ENCODE measurements around the gene CPN1. TPM values are rescaled to one million over a fixed set of nuclear protein-coding genes. Genes with fewer than 3 reads are reported as not detected.

CPN1 gene
- total RNA-seq, 2 experiments from 2014 or later: not detected

- intact Hi-C loops (cut with DNase I, micrococcal nuclease): loop anchor here in 1 of 2 experiments (10.0 kb wide), 1 partner anchor 276 kb away; the partner anchor contains the start of gene BLOC1S2
- ChIA-PET CTCF (interaction anchor here (1.1 to 2.4 kb wide), 6 partner anchors 9 to 275 kb away, joined by 5 to 16 read pairs (median 9); no protein-coding TSS in a partner anchor), POLR2A (interaction anchor here (1.5 to 2.2 kb wide), 2 partner anchors 163 to 277 kb away, joined by 7 to 10 read pairs; partner anchors contain the start of genes COX15 and CUTC)
- DNase-seq (no peak), ATAC-seq (ENCODE audit: poor library complexity) (no peak)
- no peaks in the 10 kb centered on the region for H3K27me3 Mint-ChIP-seq
- H3K9me3 ChIP-seq (ENCODE audit: control insufficient read depth in 1 of 2, insufficient read depth in 1 of 2, low read length in 2 of 2): no peaks in the 10 kb centered on the region
- H3K4me1 ChIP-seq (ENCODE audit: insufficient read depth, low read length): peaks cover 13% of the 10 kb centered on the region
- H3K4me1 Mint-ChIP-seq (ENCODE audit: low read depth): peaks cover 51% of the 10 kb centered on the region
- H3K27ac Mint-ChIP-seq: no peak overlapping the region
- peak overlapping the region; percentile 85 for H3K4me3 Mint-ChIP-seq
- H3K4me3 ChIP-seq (ENCODE audit: low read length): peak overlapping the region; percentile 87
- no peaks in the 10 kb centered on the region for H3K36me3 ChIP-seq (ENCODE audit: insufficient read depth, low read length)
- no peaks in the 10 kb centered on the region for H3K36me3 Mint-ChIP-seq (ENCODE audit: low read depth)
- H3K27ac ChIP-seq (ENCODE audit: low read depth in 1 of 2, low read length in 2 of 2): no peak overlapping the region
- no peaks in the 10 kb centered on the region for H3K27me3 ChIP-seq (ENCODE audit: control insufficient read depth in 1 of 2, insufficient read depth in 2 of 2, low read length in 2 of 2)
- no peaks in the 10 kb centered on the region for H3K9me3 Mint-ChIP-seq
- no peak for TF ChIP-seq CTCF (IDR thresholded peaks at IDR 0.05)
Measured at GRCh38 chr10:100008708-100009282, 72.9 kb downstream of the CPN1 start.

- Mint-ChIP-seq H3K36me3 (ENCODE audit: low read depth) (no peaks in the 10 kb centered on the region), H3K9me3 (no peaks in the 10 kb centered on the region), H3K4me1 (ENCODE audit: low read depth) (peaks cover 47% of the 10 kb centered on the region), H3K4me3 (peak overlapping the region; percentile 85), H3K27me3 (no peaks in the 10 kb centered on the region), H3K27ac (no peak overlapping the region)
- Histone ChIP-seq H3K9me3 (ENCODE audit: control insufficient read depth in 1 of 2, insufficient read depth in 1 of 2, low read length in 2 of 2) (no peaks in the 10 kb centered on the region), H3K4me1 (ENCODE audit: insufficient read depth, low read length) (peaks cover 13% of the 10 kb centered on the region), H3K27ac (ENCODE audit: low read depth in 1 of 2, low read length in 2 of 2) (no peak overlapping the region), H3K36me3 (ENCODE audit: insufficient read depth, low read length) (no peaks in the 10 kb centered on the region), H3K27me3 (ENCODE audit: control insufficient read depth in 1 of 2, insufficient read depth in 2 of 2, low read length in 2 of 2) (no peaks in the 10 kb centered on the region), H3K4me3 (ENCODE audit: low read length) (no peak overlapping the region)
- ChIA-PET POLR2A (no interaction called here), CTCF (interaction anchor here (0.6 kb wide), 1 partner anchor 11 kb away, joined by 3 read pairs; no protein-coding TSS in a partner anchor)
- ATAC-seq (ENCODE audit: poor library complexity) (no peak), DNase-seq (no peak)
- no peak for TF ChIP-seq CTCF (IDR thresholded peaks at IDR 0.05)
- intact Hi-C loops (cut with DNase I, micrococcal nuclease): loop anchor here in 1 of 2 experiments (10.0 kb wide), 1 partner anchor 277 kb away; the partner anchor contains the start of gene BLOC1S2
Measured at GRCh38 chr10:100008142-100008522, 73.5 kb downstream of the CPN1 start.

- Mint-ChIP-seq H3K36me3 (ENCODE audit: low read depth) (no peaks in the 10 kb centered on the region), H3K4me1 (ENCODE audit: low read depth) (peaks cover 43% of the 10 kb centered on the region), H3K27me3 (no peaks in the 10 kb centered on the region), H3K27ac (no peak overlapping the region), H3K9me3 (no peaks in the 10 kb centered on the region), H3K4me3 (peak overlapping the region; percentile 85)
- no peaks in the 10 kb centered on the region for H3K36me3 ChIP-seq (ENCODE audit: insufficient read depth, low read length)
- H3K4me3 ChIP-seq (ENCODE audit: low read length): no peak overlapping the region
- no peak for ATAC-seq (ENCODE audit: poor library complexity)
- H3K4me1 ChIP-seq (ENCODE audit: insufficient read depth, low read length): peaks cover 13% of the 10 kb centered on the region
- TF ChIP-seq CTCF (IDR thresholded peaks at IDR 0.05): no peak
- H3K27me3 ChIP-seq (ENCODE audit: control insufficient read depth in 1 of 2, insufficient read depth in 2 of 2, low read length in 2 of 2): no peaks in the 10 kb centered on the region
- intact Hi-C loops (cut with DNase I, micrococcal nuclease): loop anchor here in 1 of 2 experiments (10.0 kb wide), 1 partner anchor 277 kb away; the partner anchor contains the start of gene BLOC1S2
- POLR2A ChIA-PET: no interaction called here
- no peak overlapping the region for H3K27ac ChIP-seq (ENCODE audit: low read depth in 1 of 2, low read length in 2 of 2)
- CTCF ChIA-PET: interaction anchor here (0.6 kb wide), 1 partner anchor 11 kb away, joined by 3 read pairs; no protein-coding TSS in a partner anchor
- no peak for DNase-seq
- no peaks in the 10 kb centered on the region for H3K9me3 ChIP-seq (ENCODE audit: control insufficient read depth in 1 of 2, insufficient read depth in 1 of 2, low read length in 2 of 2)
Measured at GRCh38 chr10:100007231-100008141, 74.2 kb downstream of the CPN1 start.
